Activated CD8-positive, alpha-beta T cell treated with anti-CD3 and anti-CD28 coated beads for 36 hours (primary cell): ENCODE results near the gene ZBTB21. TPM values are rescaled to one million over a fixed set of nuclear protein-coding genes. Genes with fewer than 3 reads are reported as not detected.
"Not testable (repeated sequence)": the region's sequence is repeated elsewhere in the genome, so short reads cannot be mapped to it uniquely, and the experiment has no call there.

Experiments
- ATAC-seq: fragments of 200-7000 bp; cut with Tn5 transposase; one replicate; pipeline ENCODE4 v1.10.0; 2021; ENCODE audit warnings: mild to moderate bottlenecking, moderate library complexity
- CTCF ChIA-PET: fragments of 350-600 bp; sonication (Branson Sonifier 250); formaldehyde crosslinking; loops from one replicate; lab custom pipeline; 2021; ENCODE audit warnings: antibody characterized with exemption; lab: Charles Lee
- POLR2A ChIA-PET: fragments of 350-600 bp; sonication (Branson Sonifier 250); formaldehyde crosslinking; loops from one replicate; lab custom pipeline; 2021; ENCODE audit warnings: antibody characterized with exemption; lab: Charles Lee
- DNase-seq: peaks from one replicate; pipeline ENCODE4 v3.0.0-alpha.2; 2020
- H3K27ac Mint-ChIP-seq: one replicate; pipeline ENCODE4 v1.8.0; 2021; ENCODE audit warnings: mild to moderate bottlenecking, mixed read lengths
- H3K27me3 Mint-ChIP-seq: one replicate; pipeline ENCODE4 v1.8.0; 2021; ENCODE audit warnings: mixed read lengths
- H3K36me3 Mint-ChIP-seq: one replicate; pipeline ENCODE4 v1.8.0; 2021; ENCODE audit warnings: low read depth, mixed read lengths
- H3K4me1 Mint-ChIP-seq: one replicate; pipeline ENCODE4 v1.8.0; 2021; ENCODE audit warnings: low read depth, mixed read lengths
- H3K4me3 Mint-ChIP-seq: one replicate; pipeline ENCODE4 v1.8.0; 2021; ENCODE audit warnings: mild to moderate bottlenecking, moderate library complexity, mixed read lengths
- H3K9me3 Mint-ChIP-seq: one replicate; pipeline ENCODE4 v1.8.0; 2021; ENCODE audit warnings: mixed read lengths
- intact Hi-C: fragments of 100-400 bp; cut with micrococcal nuclease; formaldehyde crosslinking; loops from one replicate; pipeline ENCODE4 v1.10.0; 2022
- total RNA-seq, 2 experiments: library from RNA; stranded (reverse); gene quantifications; one replicate each; pipeline ENCODE4 v1.2.3, GENCODE V29; 2021
- TF ChIP-seq, protein P1 (sequence below): fragments of 200-600 bp; IDR thresholded peaks from one replicate; pipeline ENCODE4 v1.8.0; 2022; ENCODE audit warnings: antibody characterized with exemption, mild to moderate bottlenecking

The ZBTB21 gene
- total RNA-seq, 2 experiments from 2014 or later: 29.6 to 29.7 TPM

DNA sequence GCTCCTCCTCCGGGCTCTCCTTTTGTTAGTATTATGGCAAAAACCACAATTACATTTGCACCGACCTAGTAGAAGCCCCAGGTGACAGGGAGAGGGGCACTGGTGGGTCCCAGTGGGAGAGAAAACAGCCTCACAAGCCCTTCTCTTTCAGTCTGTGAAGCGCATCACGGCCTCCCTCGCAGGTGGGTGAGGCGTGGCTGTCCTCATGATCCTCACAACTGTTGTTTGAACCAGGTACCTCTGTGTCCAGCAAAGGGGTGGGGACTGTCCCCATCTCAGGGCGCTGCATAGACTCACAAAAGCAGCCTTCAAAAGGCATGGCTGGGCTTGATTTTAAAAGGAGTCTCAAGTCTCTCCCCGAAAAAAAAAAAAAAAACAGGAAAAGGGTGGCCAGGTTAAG is 48.4 kb downstream of the ZBTB21 start:
- Mint-ChIP-seq H3K4me1 (peaks cover 4% of the 10 kb centered on the region), H3K27ac (no peak overlapping the region), H3K36me3 (no peaks in the 10 kb centered on the region), H3K9me3 (no peaks in the 10 kb centered on the region), H3K27me3 (peaks cover 11% of the 10 kb centered on the region), H3K4me3 (no peak overlapping the region)
- intact Hi-C loops: no loop called here
- TF ChIP-seq, protein P1, sequence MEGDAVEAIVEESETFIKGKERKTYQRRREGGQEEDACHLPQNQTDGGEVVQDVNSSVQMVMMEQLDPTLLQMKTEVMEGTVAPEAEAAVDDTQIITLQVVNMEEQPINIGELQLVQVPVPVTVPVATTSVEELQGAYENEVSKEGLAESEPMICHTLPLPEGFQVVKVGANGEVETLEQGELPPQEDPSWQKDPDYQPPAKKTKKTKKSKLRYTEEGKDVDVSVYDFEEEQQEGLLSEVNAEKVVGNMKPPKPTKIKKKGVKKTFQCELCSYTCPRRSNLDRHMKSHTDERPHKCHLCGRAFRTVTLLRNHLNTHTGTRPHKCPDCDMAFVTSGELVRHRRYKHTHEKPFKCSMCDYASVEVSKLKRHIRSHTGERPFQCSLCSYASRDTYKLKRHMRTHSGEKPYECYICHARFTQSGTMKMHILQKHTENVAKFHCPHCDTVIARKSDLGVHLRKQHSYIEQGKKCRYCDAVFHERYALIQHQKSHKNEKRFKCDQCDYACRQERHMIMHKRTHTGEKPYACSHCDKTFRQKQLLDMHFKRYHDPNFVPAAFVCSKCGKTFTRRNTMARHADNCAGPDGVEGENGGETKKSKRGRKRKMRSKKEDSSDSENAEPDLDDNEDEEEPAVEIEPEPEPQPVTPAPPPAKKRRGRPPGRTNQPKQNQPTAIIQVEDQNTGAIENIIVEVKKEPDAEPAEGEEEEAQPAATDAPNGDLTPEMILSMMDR: no peak
- ChIA-PET CTCF (interaction anchor here (0.6 to 1.0 kb wide), 2 partner anchors 84 to 155 kb away, joined by 3 to 4 read pairs; no protein-coding TSS in a partner anchor), POLR2A (interaction anchor here (0.6 kb wide), 1 partner anchor 11 kb away, joined by 3 read pairs; no protein-coding TSS in a partner anchor)
- no peak for DNase-seq
- ATAC-seq: no peak

DNA sequence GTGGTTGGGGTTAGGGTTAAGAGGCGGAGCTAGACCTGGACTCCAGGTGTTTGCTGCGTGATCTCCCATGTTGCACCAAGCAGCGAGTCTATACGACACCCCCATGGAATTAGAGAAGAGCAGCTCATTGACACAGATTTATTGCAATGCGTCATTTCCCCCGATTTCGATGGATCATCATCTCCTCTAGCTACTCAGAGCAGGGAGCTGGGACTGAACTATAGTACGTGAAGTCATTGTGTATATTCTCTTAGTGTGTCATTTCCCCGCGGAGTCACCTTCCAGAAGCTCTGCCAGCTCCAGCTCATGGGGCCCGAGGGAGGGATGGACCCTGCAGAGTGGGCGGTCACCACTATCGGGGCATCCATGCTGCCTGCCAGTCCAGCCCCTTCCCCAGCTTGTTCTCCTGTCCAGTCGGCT is 48.9 kb downstream of the ZBTB21 start:
- ChIA-PET POLR2A (interaction anchor here (0.6 to 0.8 kb wide), 2 partner anchors 12 to 14 kb away, joined by 3 to 4 read pairs; no protein-coding TSS in a partner anchor), CTCF (interaction anchor here (0.6 to 1.4 kb wide), 4 partner anchors 84 to 156 kb away, joined by 3 to 5 read pairs (median 4); no protein-coding TSS in a partner anchor)
- ATAC-seq (no peak), DNase-seq (no peak)
- no peak overlapping the region for H3K27ac Mint-ChIP-seq
- peaks cover 11% of the 10 kb centered on the region for H3K27me3 Mint-ChIP-seq
- H3K4me1 Mint-ChIP-seq: peaks cover 4% of the 10 kb centered on the region
- no peaks in the 10 kb centered on the region for H3K9me3 Mint-ChIP-seq
- H3K36me3 Mint-ChIP-seq: no peaks in the 10 kb centered on the region
- intact Hi-C loops: no loop called here
- H3K4me3 Mint-ChIP-seq: no peak overlapping the region
- TF ChIP-seq, protein P1: no peak

DNA sequence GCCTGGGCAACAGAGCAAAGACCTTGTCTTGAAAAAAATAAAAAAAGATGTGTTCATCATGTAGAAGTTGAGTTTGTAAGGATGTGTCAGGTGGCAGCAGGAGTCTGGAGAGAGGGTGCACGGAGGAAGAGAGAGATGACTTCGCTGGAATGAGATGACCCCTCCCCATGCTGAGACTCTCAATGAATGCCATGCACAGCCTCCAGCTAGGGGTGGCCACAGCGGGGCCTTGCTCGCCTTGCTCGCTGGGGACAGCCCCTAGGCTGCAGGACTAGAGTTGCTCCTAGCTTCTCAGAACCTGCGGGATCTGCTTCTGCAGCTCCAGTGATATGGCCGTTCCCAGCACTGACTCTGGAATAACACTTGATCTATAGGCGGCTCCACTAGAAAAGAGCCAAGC is 49.8 kb downstream of the ZBTB21 start:
- H3K4me1 Mint-ChIP-seq: peaks cover 4% of the 10 kb centered on the region
- TF ChIP-seq, protein P1: no peak
- H3K9me3 Mint-ChIP-seq: no peaks in the 10 kb centered on the region
- intact Hi-C loops: no loop called here
- no peak overlapping the region for H3K27ac Mint-ChIP-seq
- CTCF ChIA-PET: interaction anchor here (1.0 to 1.4 kb wide), 2 partner anchors 95 to 147 kb away, joined by 3 to 5 read pairs; no protein-coding TSS in a partner anchor
- no peak for ATAC-seq
- H3K36me3 Mint-ChIP-seq: no peaks in the 10 kb centered on the region
- POLR2A ChIA-PET: interaction anchor here (0.8 kb wide), 1 partner anchor 13 kb away, joined by 4 read pairs; no protein-coding TSS in a partner anchor
- no peak overlapping the region for H3K4me3 Mint-ChIP-seq
- no peak for DNase-seq
- peaks cover 11% of the 10 kb centered on the region for H3K27me3 Mint-ChIP-seq

DNA sequence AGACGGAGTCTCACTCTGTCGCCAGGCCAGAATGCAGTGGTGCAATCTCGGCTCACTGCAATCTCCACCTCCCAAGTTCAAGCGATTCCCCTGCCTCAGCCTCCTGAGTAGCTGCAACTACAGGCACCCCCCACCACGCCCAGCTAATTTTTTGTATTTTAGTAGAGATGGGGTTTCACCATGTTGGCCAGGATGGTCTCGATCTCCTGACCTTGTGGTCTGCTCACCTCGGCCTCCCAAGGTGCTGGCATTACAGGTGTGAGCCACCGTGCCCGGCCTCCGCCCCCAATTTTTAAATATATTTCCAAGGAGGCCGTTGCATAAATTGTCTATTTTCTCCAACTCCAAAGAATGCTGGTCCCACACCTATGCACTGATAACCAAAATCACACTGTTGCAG is 50.5 kb downstream of the ZBTB21 start:
- not testable (repeated sequence) for ATAC-seq

DNA sequence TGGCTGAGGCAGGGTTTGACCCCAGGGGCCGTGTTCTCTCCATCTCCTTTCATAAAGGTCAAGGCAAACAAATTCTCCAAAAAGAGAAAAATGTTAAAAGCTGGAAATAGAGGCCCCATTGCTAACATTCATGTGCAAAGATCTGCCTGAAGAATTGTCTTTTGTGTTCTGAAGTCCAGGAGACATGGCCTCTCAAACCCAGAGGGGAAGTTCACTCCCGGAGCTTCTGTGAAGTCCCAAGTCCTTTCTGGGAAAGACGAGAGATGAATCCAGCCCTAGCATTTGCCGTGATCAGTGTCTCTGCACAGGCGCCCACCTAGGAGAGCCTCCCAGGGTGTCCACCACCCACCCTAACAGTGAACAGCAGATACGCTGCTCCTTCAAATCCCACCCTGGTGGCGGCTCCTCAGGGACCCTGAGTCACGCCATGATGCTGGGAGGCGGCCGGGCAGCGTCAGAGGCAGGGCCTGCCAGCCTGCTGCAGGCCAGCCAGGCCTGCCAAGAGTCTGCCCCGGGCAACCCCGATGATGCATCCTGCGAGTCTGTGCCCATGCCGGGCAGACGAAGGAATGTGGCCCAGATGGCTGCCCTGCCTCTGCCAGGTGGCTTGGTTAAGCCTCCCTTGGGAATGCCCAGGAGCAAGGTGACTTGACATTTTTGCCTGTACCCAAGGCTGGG is 51.1 kb downstream of the ZBTB21 start:
- ATAC-seq (no peak), DNase-seq (no peak)
- no peaks in the 10 kb centered on the region for H3K36me3 Mint-ChIP-seq
- ChIA-PET POLR2A (interaction anchor here (0.7 kb wide), 1 partner anchor 44 kb away, joined by 3 read pairs; no protein-coding TSS in a partner anchor), CTCF (no interaction called here)
- TF ChIP-seq, protein P1: no peak
- H3K27ac Mint-ChIP-seq: no peak overlapping the region
- intact Hi-C loops: no loop called here
- H3K27me3 Mint-ChIP-seq: peaks cover 19% of the 10 kb centered on the region
- H3K4me1 Mint-ChIP-seq: peaks cover 11% of the 10 kb centered on the region
- no peak overlapping the region for H3K4me3 Mint-ChIP-seq
- H3K9me3 Mint-ChIP-seq: no peaks in the 10 kb centered on the region

More for the DNA sequence above, 50.5 kb downstream of the ZBTB21 start:
- DNase-seq, intact Hi-C loops, H3K9me3 Mint-ChIP-seq, H3K4me1 Mint-ChIP-seq, H3K27ac Mint-ChIP-seq, H3K36me3 Mint-ChIP-seq, H3K4me3 Mint-ChIP-seq: not testable (repeated sequence)
- POLR2A ChIA-PET: interaction anchor here (0.7 kb wide), 1 partner anchor 44 kb away, joined by 3 read pairs; no protein-coding TSS in a partner anchor
- CTCF ChIA-PET: interaction anchor here (1.4 kb wide), 1 partner anchor 148 kb away, joined by 5 read pairs; no protein-coding TSS in a partner anchor
- H3K27me3 Mint-ChIP-seq: peaks cover 12% of the 10 kb centered on the region
